GM12878 (cell line): Measurements from ENCODE around the gene GAS2L1. TPM values are rescaled to one million over a fixed set of nuclear protein-coding genes. Genes with fewer than 3 reads are reported as not detected.

Source experiments
- ATAC-seq: fragments of 200-7000 bp; cut with Tn5 transposase; 3 replicates; pipeline ENCODE4 v1.9.1; 2020; ENCODE audit warnings: mild to moderate bottlenecking, moderate library complexity
- BruUV-seq: library from RNA; stranded (reverse); fragments of 400-500 nt; replicated peaks from 2 replicates; lab custom pipeline; 2021; lab: Mats Ljungman, UMichigan
- CTCF ChIA-PET: fragments of 300-600 bp; sonication (Branson Sonifier 250); formaldehyde crosslinking; extraction: SDS; loops from one replicate; lab custom pipeline; 2021; ENCODE audit warnings: inconsistent platforms; lab: Yijun Ruan, JAX
- POLR2A ChIA-PET: fragments of 350-600 bp; formaldehyde crosslinking; extraction: SDS; loops from one replicate; lab custom pipeline; 2021; ENCODE audit warnings: inconsistent platforms; lab: Charles Lee
- RAD21 ChIA-PET: fragments of 300-600 bp; sonication (Branson Sonifier 250); formaldehyde crosslinking; loops from one replicate; lab custom pipeline; 2023; ENCODE audit warnings: antibody characterized with exemption; ENCODE audit not compliant: unreplicated experiment; lab: Charles Lee
- SMC1A ChIA-PET: fragments of 300-600 bp; sonication (Branson Sonifier 250); formaldehyde crosslinking; loops from one replicate; lab custom pipeline; 2023; ENCODE audit not compliant: unreplicated experiment, uncharacterized antibody; lab: Charles Lee
- DNase-seq: peaks from one replicate; pipeline ENCODE4 v3.0.0-alpha.2; 2011; ENCODE audit warnings: low read depth, low spot score
- FAIRE-seq: peaks from 3 replicates; lab custom pipeline; 2011; peaks lifted over from hg19 to GRCh38; lab: Jason Lieb, UNC
- H2AFZ ChIP-seq: 2 replicates; pipeline ENCODE4 v1.6.0; 2011; ENCODE audit warnings: low read depth, low read length, control low read depth; ENCODE audit not compliant: control insufficient read depth
- H3K27ac ChIP-seq: 2 replicates; pipeline ENCODE4 v1.5.1; 2011; ENCODE audit warnings: control low read depth; ENCODE audit not compliant: control insufficient read depth, insufficient read depth
- H3K27me3 ChIP-seq, 2 experiments: replicated peaks in 1 of 2; 2 replicates each; pipeline versions ENCODE4 v1.6.0 to v1.6.1; 2011; ENCODE audit warnings: low read length in 1 of 2; ENCODE audit not compliant: control insufficient read depth in 2 of 2, insufficient read depth in 2 of 2
- H3K36me3 ChIP-seq, 2 experiments: 2 replicates each; pipeline ENCODE4 v1.5.1; 2011; ENCODE audit warnings: low read length in 1 of 2; ENCODE audit not compliant: control insufficient read depth in 2 of 2, insufficient read depth in 2 of 2
- H3K4me1 ChIP-seq: 2 replicates; pipeline ENCODE4 v1.6.1; 2011; ENCODE audit warnings: mild to moderate bottlenecking, low read length, moderate library complexity, mixed read lengths; ENCODE audit not compliant: control insufficient read depth, insufficient read depth
- H3K4me2 ChIP-seq: 2 replicates; pipeline ENCODE4 v1.6.0; 2011; ENCODE audit warnings: control low read depth; ENCODE audit not compliant: control insufficient read depth, insufficient read depth
- H3K4me3 ChIP-seq: fragments of 200-600 bp; sonication (generic); 2 replicates; pipeline ENCODE4 v1.5.1; 2016
- H3K79me2 ChIP-seq: 2 replicates; pipeline ENCODE4 v1.6.0; 2011; ENCODE audit warnings: low read length; ENCODE audit not compliant: control insufficient read depth, insufficient read depth
- H3K9ac ChIP-seq: 2 replicates; pipeline ENCODE4 v1.8.0; 2011; ENCODE audit warnings: low read length, control low read depth, mixed read lengths; ENCODE audit not compliant: control insufficient read depth, insufficient read depth
- H3K9me3 ChIP-seq: replicated peaks from 3 replicates; pipeline ENCODE4 v1.5.1; 2011; ENCODE audit warnings: mild to moderate bottlenecking, low read length; ENCODE audit not compliant: control insufficient read depth, insufficient read depth
- H4K20me1 ChIP-seq: 2 replicates; pipeline ENCODE4 v1.6.0; 2011; ENCODE audit not compliant: control insufficient read depth, insufficient read depth
- ATF3 ChIP-seq: IDR thresholded peaks from 2 replicates; pipeline ENCODE4 v1.6.1; 2011; ENCODE audit warnings: low read depth, mild to moderate bottlenecking, low read length, moderate library complexity, borderline replicate concordance; ENCODE audit errors: extremely low read depth
- ATF7 ChIP-seq: fragments of 450-650 bp; IDR thresholded peaks from 2 replicates; pipeline ENCODE4 v1.6.1; 2016; ENCODE audit warnings: low read depth, mild to moderate bottlenecking
- CBFB ChIP-seq: IDR thresholded peaks from 2 replicates; pipeline ENCODE4 v1.6.1; 2016; ENCODE audit warnings: antibody characterized with exemption, low read depth
- CHD1 ChIP-seq: IDR thresholded peaks from 2 replicates; pipeline ENCODE4 v1.6.1; 2012; ENCODE audit warnings: low read depth, low read length, improper control_type of control experiment
- CREB1 ChIP-seq: IDR thresholded peaks from 2 replicates; pipeline ENCODE4 v1.6.1; 2012; ENCODE audit warnings: low read depth, mild to moderate bottlenecking, inconsistent platforms
- CREM ChIP-seq: IDR thresholded peaks from 2 replicates; pipeline ENCODE4 v1.6.1; 2014; ENCODE audit warnings: antibody characterized with exemption, low read depth
- E2F8 ChIP-seq: fragments of 450-650 bp; IDR thresholded peaks from 2 replicates; pipeline ENCODE4 v1.6.1; 2018; ENCODE audit warnings: mild to moderate bottlenecking, low read depth, moderate library complexity; ENCODE audit not compliant: partially characterized antibody
- EP300 ChIP-seq, 2 experiments: fragments of 150-350 bp in 1 of 2; IDR thresholded peaks; 2 replicates each; pipeline ENCODE4 v1.6.1; 2011 to 2012; ENCODE audit warnings: low read depth in 2 of 2, low read length in 2 of 2, borderline replicate concordance in 1 of 2, improper control_type of control experiment in 1 of 2, inconsistent platforms in 1 of 2; ENCODE audit not compliant: control insufficient read depth in 1 of 2
- IRF4 ChIP-seq: IDR thresholded peaks from 2 replicates; pipeline ENCODE4 v1.6.1; 2011; ENCODE audit warnings: low read depth, low read length
- JUND ChIP-seq: IDR thresholded peaks from 2 replicates; pipeline ENCODE4 v1.6.1; 2012; ENCODE audit warnings: low read depth, mild to moderate bottlenecking, low read length, improper control_type of control experiment, moderate library complexity
- MEF2B ChIP-seq: fragments of 450-650 bp; IDR thresholded peaks from 2 replicates; pipeline ENCODE4 v1.6.1; 2018; ENCODE audit warnings: mild to moderate bottlenecking, moderate library complexity; ENCODE audit not compliant: partially characterized antibody, poor library complexity, severe bottlenecking
- NR2C1 ChIP-seq: fragments of 450-650 bp; IDR thresholded peaks from 2 replicates; pipeline ENCODE4 v1.6.1; 2017; ENCODE audit warnings: antibody characterized with exemption, mild to moderate bottlenecking, moderate library complexity
- POLR2AphosphoS5 ChIP-seq: IDR thresholded peaks from 2 replicates; pipeline ENCODE4 v1.6.1; 2011; ENCODE audit warnings: mild to moderate bottlenecking, low read length, inconsistent platforms
- SIN3A ChIP-seq: IDR thresholded peaks from 2 replicates; pipeline ENCODE4 v1.6.1; 2012; ENCODE audit warnings: low read depth, low read length, improper control_type of control experiment
- SMAD1 ChIP-seq: fragments of 450-650 bp; IDR thresholded peaks from 2 replicates; pipeline ENCODE4 v1.6.1; 2018; ENCODE audit warnings: mild to moderate bottlenecking, low read depth; ENCODE audit not compliant: partially characterized antibody
- ZBTB40 ChIP-seq: fragments of 450-650 bp; IDR thresholded peaks from 2 replicates; pipeline ENCODE4 v1.6.1; 2016; ENCODE audit warnings: mild to moderate bottlenecking, moderate library complexity, borderline replicate concordance
- ZNF207 ChIP-seq: fragments of 450-650 bp; IDR thresholded peaks from 2 replicates; pipeline ENCODE4 v1.6.1; 2014; ENCODE audit warnings: antibody characterized with exemption, mild to moderate bottlenecking, borderline replicate concordance
- WGBS: methylation state at CpG from one replicate; pipeline ENCODE4 v1.1.6; 2016; ENCODE audit warnings: low lambda C conversion rate; ENCODE audit not compliant: insufficient replicate concordance, insufficient coverage; ENCODE audit errors: missing lambda C conversion rate; 5-methylcytosine and 5-hydroxymethylcytosine counted together
- in situ Hi-C: fragments of 300-500 bp; cut with MboI; formaldehyde crosslinking; loops from 9 replicates; pipeline ENCODE4 v1.14.3; 2018; ENCODE audit warnings: mixed read lengths
- intact Hi-C: fragments of 100-400 bp; cut with micrococcal nuclease; formaldehyde crosslinking; loops from one replicate; pipeline ENCODE4 v1.14.2; 2022; ENCODE audit not compliant: unreplicated experiment
- polyA plus RNA-seq, 11 experiments: library from polyadenylated mRNA; depleted of rRNA in 4 of 11; unstranded in 6 of 11; stranded (reverse) in 5 of 11; fragments of >200 nt; fragmentation: Nextera tagmentation in 4 of 11; fragmentation: Illumina TruSeq in 1 of 11; extraction: Ambion mirVana in 4 of 11; extraction: Trizol in 1 of 11; gene quantifications; 1 replicate in 1 of 11; 2 replicates in 10 of 11; pipeline versions ENCODE4 v1.2.1 to v1.2.3, GENCODE V29; 2011 to 2016; ENCODE audit warnings: inconsistent platforms in 2 of 11, missing spikeins in 2 of 11, low read depth in 1 of 11
- total RNA-seq, 4 experiments: library from RNA; depleted of rRNA in 3 of 4; stranded (reverse); fragments of >200 nt in 3 of 4; fragmentation: Illumina TruSeq in 1 of 4; extraction: Trizol in 1 of 4; gene quantifications; 2 replicates each; pipeline versions ENCODE4 v1.2.1 to v1.2.3, GENCODE V29; 2013 to 2021

The GAS2L1 gene
- total and polyA plus RNA-seq, 10 of the 15 experiments (the other 5 are each of a cell fraction or from before 2014, with no cell fraction given) = 0.03 to 0.13 TPM; not detected in 8

GRCh38 chr22:29267858-29268510 is 38.5 kb upstream of the GAS2L1 start, which contains the start of the genes EWSR1 and RHBDD3:
Gene EWSR1 (plus strand): TSS chr22:29268268. CDS start chr22:29268337, 69 bp downstream.
Gene RHBDD3 (minus strand): TSS chr22:29267981. CDS start chr22:29265626, 2,355 bp downstream.
- H3K36me3 ChIP-seq = peaks cover 12 to 25% of the 10 kb centered on the region in 2 experiments
- peak within 1 kb of the TSS; percentile 100 for H3K27ac ChIP-seq
- in situ Hi-C loops = no loop called here
- H3K4me2 ChIP-seq = peak within 1 kb of the TSS; percentile 88
- peak within 1 kb of the TSS; percentile 99 for H3K9ac ChIP-seq
- RAD21 ChIA-PET = interaction anchor here (1.2 kb wide), 1 partner anchor 61 kb away, joined by 3 read pairs; no protein-coding TSS in a partner anchor
- FAIRE-seq = no peak
- SMC1A ChIA-PET = interaction anchor here (1.7 kb wide), 1 partner anchor 9 kb away, joined by 7 read pairs; no protein-coding TSS in a partner anchor
- POLR2A ChIA-PET = no interaction called here
- intact Hi-C loops = no loop called here
- 1% methylated on average over 62 of the region's 67 CpGs for whole genome bisulfite sequencing
- H3K9me3 ChIP-seq = no peaks in the 10 kb centered on the region
- H2AFZ ChIP-seq = peak within 1 kb of the TSS; percentile 100
- ATAC-seq = peak; percentile 76
- BruUV-seq = no TSS peak
- H3K27me3 ChIP-seq = no peaks in the 10 kb centered on the region
- peak; percentile 70 for DNase-seq
- peaks cover 2% of the 10 kb centered on the region; the same call in 1 of the 2 replicates for H3K4me1 ChIP-seq
- CTCF ChIA-PET = no interaction called here
- H3K4me3 ChIP-seq = peak within 1 kb of the TSS; percentile 96
- H4K20me1 ChIP-seq = peaks cover 18% of the 10 kb centered on the region
- H3K79me2 ChIP-seq = peaks cover 74% of the 10 kb centered on the region
- peak; percentile 23 for TF ChIP-seq MEF2B
- TF ChIP-seq ATF7 = peak; percentile 100
- peak; percentile 79 for TF ChIP-seq CREB1
- TF ChIP-seq SIN3A = peak; percentile 67; the same call in 1 of the 2 replicates
- TF ChIP-seq ATF3 = no peak
- no peak for TF ChIP-seq EP300 (IDR thresholded peaks at IDR 0.05; ENCODE audit: borderline replicate concordance in 1 of 2, control insufficient read depth in 1 of 2, low read depth in 2 of 2, low read length in 2 of 2)
- TF ChIP-seq CREM = peak; percentile 37; the same call in 1 of the 2 replicates
- TF ChIP-seq SMAD1 = peak; percentile 50
- peak; percentile 95 for TF ChIP-seq POLR2AphosphoS5
- peak; percentile 75 for TF ChIP-seq E2F8
- peak; percentile 48 for TF ChIP-seq CBFB
- TF ChIP-seq ZBTB40 = peak; percentile 53; the same call in 1 of the 2 replicates
- TF ChIP-seq IRF4 = no peak
- TF ChIP-seq CHD1 = peak; percentile 99
- TF ChIP-seq JUND = peak; percentile 99
- TF ChIP-seq NR2C1 = peak; percentile 90
- peak; percentile 95 for TF ChIP-seq ZNF207
